Endothelial cell of umbilical vein (primary cell): ENCODE results near the gene SCARF2. TPM values are rescaled to one million over a fixed set of nuclear protein-coding genes. Genes with fewer than 3 reads are reported as not detected.

Experiments used
- BruUV-seq: library from RNA; stranded (reverse); fragments of 400-500 nt; replicated peaks from 2 replicates; lab custom pipeline; 2021; lab: Mats Ljungman, UMichigan
- CTCF ChIA-PET: fragments of 300-600, 350-600 bp; sonication (Branson Sonifier 250); formaldehyde crosslinking; loops from one replicate; lab custom pipeline; 2021; ENCODE audit warnings: antibody characterized with exemption, inconsistent platforms; lab: Charles Lee
- POLR2A ChIA-PET: fragments of 300-600, 350-600 bp; sonication (Branson Sonifier 250); formaldehyde crosslinking; loops from one replicate; lab custom pipeline; 2021; ENCODE audit warnings: antibody characterized with exemption, inconsistent platforms; lab: Charles Lee
- DNase-seq: peaks from one replicate; pipeline ENCODE4 v3.0.0-alpha.2; 2011; ENCODE audit warnings: low read depth, low spot score
- FAIRE-seq: peaks from 2 replicates; lab custom pipeline; 2011; peaks lifted over from hg19 to GRCh38; lab: Jason Lieb, UNC
- H2AFZ ChIP-seq: 2 replicates; pipeline ENCODE4 v1.6.0; 2012; ENCODE audit warnings: low read depth, low read length, control low read depth, inconsistent platforms
- H3K27ac ChIP-seq: 2 replicates; pipeline ENCODE4 v1.5.1; 2011; ENCODE audit warnings: low read depth, mild to moderate bottlenecking, control low read depth, low read length, moderate library complexity; ENCODE audit not compliant: insufficient read depth
- H3K27me3 ChIP-seq, 2 experiments: 2 replicates each; pipeline versions ENCODE4 v1.6.0 to v1.6.1; 2011; ENCODE audit warnings: low read length in 2 of 2, mixed read lengths in 1 of 2; ENCODE audit not compliant: control insufficient read depth in 2 of 2, insufficient read depth in 2 of 2
- H3K36me3 ChIP-seq, 2 experiments: 2 replicates in 1 of 2; 3 replicates in 1 of 2; pipeline ENCODE4 v1.5.1; 2011; ENCODE audit warnings: low read length in 2 of 2, mild to moderate bottlenecking in 1 of 2, moderate library complexity in 1 of 2; ENCODE audit not compliant: control insufficient read depth in 2 of 2, insufficient read depth in 2 of 2; ENCODE audit errors: extremely low read depth in 1 of 2
- H3K4me1 ChIP-seq: 3 replicates; pipeline ENCODE4 v1.5.1; 2011; ENCODE audit warnings: mild to moderate bottlenecking, low read length; ENCODE audit not compliant: control insufficient read depth, insufficient read depth; ENCODE audit errors: extremely low read depth
- H3K4me2 ChIP-seq: 2 replicates; pipeline ENCODE4 v1.6.1; 2011; ENCODE audit warnings: low read length, control low read depth, mixed read lengths; ENCODE audit not compliant: insufficient read depth
- H3K4me3 ChIP-seq, 3 experiments: fragments of 200-600 bp in 1 of 3; sonication (generic), shearing (Covaris generic) in 1 of 3; replicated peaks in 1 of 3; 2 replicates each; pipeline ENCODE4 v1.5.1; 2011 to 2016; ENCODE audit warnings: control low read depth in 3 of 3, low read length in 3 of 3, mild to moderate bottlenecking in 2 of 3, inconsistent platforms in 1 of 3, low read depth in 1 of 3, moderate library complexity in 1 of 3; ENCODE audit not compliant: insufficient read depth in 1 of 3
- H3K79me2 ChIP-seq: 2 replicates; pipeline ENCODE4 v1.6.0; 2012; ENCODE audit warnings: low read length, inconsistent platforms; ENCODE audit not compliant: control insufficient read depth, insufficient read depth
- H3K9ac ChIP-seq: replicated peaks from 2 replicates; pipeline ENCODE3; 2011; ENCODE audit warnings: low read length, control low read depth; ENCODE audit not compliant: insufficient read depth; ENCODE audit errors: extremely low read depth
- H3K9me1 ChIP-seq: replicated peaks from 3 replicates; pipeline ENCODE4 v1.6.0; 2011; ENCODE audit warnings: mild to moderate bottlenecking, low read length; ENCODE audit not compliant: control insufficient read depth, insufficient read depth; ENCODE audit errors: extremely low read depth
- H3K9me3 ChIP-seq: replicated peaks from 2 replicates; pipeline ENCODE4 v1.5.1; 2012; ENCODE audit warnings: low read length, inconsistent platforms; ENCODE audit not compliant: control insufficient read depth, insufficient read depth
- H4K20me1 ChIP-seq: replicated peaks from 2 replicates; pipeline ENCODE3; 2011; ENCODE audit warnings: mild to moderate bottlenecking, low read length; ENCODE audit not compliant: control insufficient read depth, insufficient read depth; ENCODE audit errors: extremely low read depth
- CTCF ChIP-seq, 2 donors: IDR thresholded peaks; 1 replicate in 1 of 2; 2 replicates in 1 of 2; pipeline ENCODE4 v1.5.1; 2011; ENCODE audit warnings: low read length in 2 of 2, mild to moderate bottlenecking in 2 of 2, moderate library complexity in 2 of 2, control low read depth in 1 of 2, inconsistent platforms in 1 of 2, low read depth in 1 of 2; ENCODE audit not compliant: insufficient read depth in 1 of 2; ENCODE audit errors: extremely low read depth in 1 of 2
- EZH2 ChIP-seq: IDR thresholded peaks from 2 replicates; pipeline ENCODE4 v1.6.1; 2012; ENCODE audit warnings: borderline replicate concordance, low read depth, mild to moderate bottlenecking, moderate library complexity, low read length, inconsistent platforms; ENCODE audit not compliant: severe bottlenecking
- FOS ChIP-seq: IDR thresholded peaks from 2 replicates; pipeline ENCODE4 v1.6.1; 2011; ENCODE audit warnings: mild to moderate bottlenecking, low read length, moderate library complexity, borderline replicate concordance; ENCODE audit not compliant: insufficient read depth
- GATA2 ChIP-seq: IDR thresholded peaks from 2 replicates; pipeline ENCODE4 v1.7.0; 2011; ENCODE audit warnings: low read depth, mild to moderate bottlenecking, moderate library complexity, mixed read lengths, low read length; ENCODE audit not compliant: insufficient read length, insufficient read depth
- JUN ChIP-seq: IDR thresholded peaks from 2 replicates; pipeline ENCODE4 v1.6.1; 2011; ENCODE audit warnings: borderline replicate concordance, low read depth; ENCODE audit not compliant: insufficient read length, insufficient read depth
- MYC ChIP-seq: IDR thresholded peaks from one replicate; pipeline ENCODE4 v1.6.1; 2011; ENCODE audit warnings: mild to moderate bottlenecking, low read depth, low read length
- POLR2A ChIP-seq: IDR thresholded peaks from 2 replicates; pipeline ENCODE4 v1.6.1; 2012; ENCODE audit warnings: low read depth, mild to moderate bottlenecking, control low read depth, low read length
- POLR2AphosphoS5 ChIP-seq: IDR thresholded peaks from 2 replicates; pipeline ENCODE4 v1.6.1; 2012; ENCODE audit warnings: low read depth, mild to moderate bottlenecking, control low read depth, low read length, moderate library complexity; ENCODE audit not compliant: insufficient read depth
- dilution Hi-C: fragments of 300-500 bp; cut with MboI; formaldehyde crosslinking; loops from one replicate; pipeline ENCODE4 v1.15.0; 2019; ENCODE audit warnings: low sequenced_read_pairs; ENCODE audit not compliant: extremely low pct_ligation_motif_present
- intact Hi-C: fragments of 100-400 bp; cut with micrococcal nuclease; formaldehyde crosslinking; loops from one replicate; pipeline ENCODE4 v1.10.0; 2022
- polyA plus RNA-seq, 4 experiments: library from polyadenylated mRNA; depleted of rRNA in 3 of 4; stranded (reverse) in 3 of 4; unstranded in 1 of 4; fragments of >200 nt; gene quantifications; 2 replicates each; pipeline versions ENCODE4 v1.2.1 to v1.2.3, GENCODE V29; 2011 to 2012; ENCODE audit warnings: missing spikeins in 1 of 4
- total RNA-seq: library from RNA; stranded (reverse); gene quantifications from 2 replicates; pipeline ENCODE4 v1.2.3, GENCODE V29; 2021
- TF ChIP-seq, protein P1 (sequence below): IDR thresholded peaks from 2 replicates; pipeline ENCODE4 v1.6.1; 2011; ENCODE audit not compliant: insufficient read depth, insufficient read length

Gene SCARF2
- total and polyA plus RNA-seq, 2 donors (not counting 3 experiments of a cell fraction or from before 2014, with no cell fraction given) = 15.7 to 20.1 TPM

- TF ChIP-seq JUN = no peak
- TF ChIP-seq POLR2A = no peak
- TF ChIP-seq EZH2 = no peak
- no peak for TF ChIP-seq FOS
- TF ChIP-seq, protein P1, sequence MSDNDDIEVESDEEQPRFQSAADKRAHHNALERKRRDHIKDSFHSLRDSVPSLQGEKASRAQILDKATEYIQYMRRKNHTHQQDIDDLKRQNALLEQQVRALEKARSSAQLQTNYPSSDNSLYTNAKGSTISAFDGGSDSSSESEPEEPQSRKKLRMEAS = no peak
- TF ChIP-seq POLR2AphosphoS5 = no peak
- TF ChIP-seq GATA2 = no peak
- TF ChIP-seq MYC = no peak
- no peak for TF ChIP-seq CTCF (IDR thresholded peaks at IDR 0.05; ENCODE audit: extremely low read depth in 1 of 2, insufficient read depth in 1 of 2, low read depth in 1 of 2, low read length in 2 of 2)
- ChIA-PET POLR2A (no interaction called here), CTCF (no interaction called here)
- Histone ChIP-seq H3K79me2 (no peaks in the 10 kb centered on the region), H3K9ac (no peak overlapping the region), H3K27me3 (peaks cover 12 to 28% of the 10 kb centered on the region in 2 experiments), H3K36me3 (no peaks in the 10 kb centered on the region), H3K9me1 (no peaks in the 10 kb centered on the region), H2AFZ (no peak overlapping the region), H4K20me1 (no peaks in the 10 kb centered on the region), H3K4me1 (no peaks in the 10 kb centered on the region), H3K4me2 (no peak overlapping the region), H3K9me3 (no peaks in the 10 kb centered on the region), H3K27ac (no peak overlapping the region), H3K4me3 (no peak overlapping the region)
- dilution Hi-C loops = no loop called here
- DNase-seq (no peak), FAIRE-seq (no peak)
- no TSS peak for BruUV-seq
- intact Hi-C loops = no loop called here
Observed at GRCh38 chr22:20388200-20388599, 49.4 kb downstream of the SCARF2 start.
